HEK293 (cell line): ENCODE data around the gene PDHB.

Experiments
- CTCF ChIP-seq: fragments of 450-650 bp; formaldehyde crosslinking; IDR thresholded peaks from 2 replicates; pipeline ENCODE4 v1.5.1; 2016; ENCODE audit warnings: missing biosample characterization, missing genetic modification characterization
- KLF16 ChIP-seq: fragments of 450-650 bp; formaldehyde crosslinking; IDR thresholded peaks from 2 replicates; pipeline ENCODE4 v1.5.1; 2017; ENCODE audit warnings: missing biosample characterization, missing genetic modification characterization
- KLF9 ChIP-seq: fragments of 450-650 bp; formaldehyde crosslinking; IDR thresholded peaks from 2 replicates; pipeline ENCODE4 v1.5.1; 2016; ENCODE audit warnings: missing biosample characterization, missing genetic modification characterization, low read depth
- PRDM1 ChIP-seq: fragments of 450-650 bp; formaldehyde crosslinking; IDR thresholded peaks from 2 replicates; pipeline ENCODE4; 2016; ENCODE audit warnings: missing biosample characterization, missing genetic modification characterization
- PRDM10 ChIP-seq: fragments of 450-650 bp; formaldehyde crosslinking; IDR thresholded peaks from 2 replicates; pipeline ENCODE4 v1.5.1; 2016; ENCODE audit warnings: missing biosample characterization, missing genetic modification characterization
- ZNF138 ChIP-seq: fragments of 450-650 bp; formaldehyde crosslinking; IDR thresholded peaks from 2 replicates; pipeline ENCODE4 v1.5.1; 2016; ENCODE audit warnings: missing biosample characterization, missing genetic modification characterization, borderline replicate concordance
- ZNF239 ChIP-seq: fragments of 450-650 bp; formaldehyde crosslinking; IDR thresholded peaks from 2 replicates; pipeline ENCODE4 v1.5.1; 2016; ENCODE audit warnings: missing biosample characterization, missing genetic modification characterization
- ZNF24 ChIP-seq: fragments of 450-650 bp; formaldehyde crosslinking; IDR thresholded peaks from 2 replicates; pipeline ENCODE4 v1.5.1; 2016; ENCODE audit warnings: missing biosample characterization, missing genetic modification characterization

- TF ChIP-seq ZNF138 (tag by site-specific recombination) (no peak), KLF16 (tag by site-specific recombination) (no peak), CTCF (no peak), ZNF239 (no peak), PRDM1 (no peak), PRDM10 (tag by site-specific recombination) (no peak), KLF9 (tag by site-specific recombination) (no peak), ZNF24 (tag by site-specific recombination) (no peak)
These were observed 39.3 kb downstream of the PDHB start for GRCh38 chr3:58394339-58394738.
